Measurements from ENCODE around the gene DGCR6L.
"Not testable (repeated sequence)": the region's sequence is repeated elsewhere in the genome, so short reads cannot be mapped to it uniquely, and the experiment has no call there.

- not testable (repeated sequence) for TF ChIP-seq POLR2A, CTCF, POLR2AphosphoS5 (IDR thresholded peaks at IDR 0.05)
Measured at GRCh38 chr22:20274374-20274773, 45.5 kb downstream of the DGCR6L start.

All from breast epithelium (tissue), 3 donors.